ENCODE measurements around the gene SKOR1. TPM values are rescaled to one million over a fixed set of nuclear protein-coding genes. Genes with fewer than 3 reads are reported as not detected.

SKOR1 gene
- 0.24 and 0.49 TPM in 2 replicates for total RNA-seq

GRCh38 chr15:67824976-67825880, at the start of gene SKOR1:
SKOR1 (plus strand) TSS chr15:67825509; CDS start chr15:67825603, 94 bp downstream.

GRCh38 chr15:67839929-67840748, 14.8 kb downstream of the SKOR1 start, which contains the start of gene RNU6-1:
RNU6-1 (minus strand) TSS chr15:67840045.

Small RNA genes lying within 50 kb of the gene (small RNA-seq; reads per million reads assigned to genes)
- gene RNU6-1 = 4.0 reads per million, percentile 71 among the genes with 10 or more reads in this experiment

Other genes with a start within 250 kb of the SKOR1 start
- gene RNU6-1, start 14.5 kb downstream of the SKOR1 start, total RNA-seq = not detected in 2 replicates
- 28.6 and 29.9 TPM in 2 replicates for gene PIAS1, start 228.8 kb downstream of the SKOR1 start, total RNA-seq

Measured in hair follicle dermal papilla cell (primary cell).